Fibroblast of gingiva (primary cell): Measurements from ENCODE around the gene OR2T1.
"Not testable (repeated sequence)": the region's sequence is repeated elsewhere in the genome, so short reads cannot be mapped to it uniquely, and the experiment has no call there.

Experiments used
- DNase-seq: peaks from one replicate; pipeline ENCODE4 v3.0.0-alpha.2; 2011; ENCODE audit warnings: low read depth

OR2T1 gene

GRCh38 chr1:248436303-248436702 is 33.5 kb downstream of the OR2T1 start:
- not testable (repeated sequence) for DNase-seq

DNA sequence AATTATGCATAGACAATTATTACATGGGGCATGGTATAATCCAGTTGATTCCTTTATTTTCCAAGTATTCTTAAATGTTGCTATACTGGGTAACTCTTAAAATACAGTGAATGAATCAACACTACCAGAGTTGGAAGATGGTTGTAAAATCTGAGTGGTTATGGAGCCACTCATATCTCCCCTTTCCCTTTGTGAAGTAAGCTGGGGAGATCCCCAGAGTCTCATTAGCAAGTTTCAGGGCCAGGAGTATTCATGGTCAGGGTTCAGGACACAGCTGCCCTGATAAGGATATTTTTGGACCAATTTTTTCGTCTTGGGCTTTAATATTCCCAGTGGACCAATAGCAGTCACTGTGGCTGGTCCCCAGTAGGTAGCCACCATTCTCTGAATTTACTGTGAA is 35.8 kb downstream of the OR2T1 start:
- DNase-seq: not testable (repeated sequence)

- not testable (repeated sequence) for DNase-seq
Measured at GRCh38 chr1:248439283-248439682, 36.4 kb downstream of the OR2T1 start.

DNA sequence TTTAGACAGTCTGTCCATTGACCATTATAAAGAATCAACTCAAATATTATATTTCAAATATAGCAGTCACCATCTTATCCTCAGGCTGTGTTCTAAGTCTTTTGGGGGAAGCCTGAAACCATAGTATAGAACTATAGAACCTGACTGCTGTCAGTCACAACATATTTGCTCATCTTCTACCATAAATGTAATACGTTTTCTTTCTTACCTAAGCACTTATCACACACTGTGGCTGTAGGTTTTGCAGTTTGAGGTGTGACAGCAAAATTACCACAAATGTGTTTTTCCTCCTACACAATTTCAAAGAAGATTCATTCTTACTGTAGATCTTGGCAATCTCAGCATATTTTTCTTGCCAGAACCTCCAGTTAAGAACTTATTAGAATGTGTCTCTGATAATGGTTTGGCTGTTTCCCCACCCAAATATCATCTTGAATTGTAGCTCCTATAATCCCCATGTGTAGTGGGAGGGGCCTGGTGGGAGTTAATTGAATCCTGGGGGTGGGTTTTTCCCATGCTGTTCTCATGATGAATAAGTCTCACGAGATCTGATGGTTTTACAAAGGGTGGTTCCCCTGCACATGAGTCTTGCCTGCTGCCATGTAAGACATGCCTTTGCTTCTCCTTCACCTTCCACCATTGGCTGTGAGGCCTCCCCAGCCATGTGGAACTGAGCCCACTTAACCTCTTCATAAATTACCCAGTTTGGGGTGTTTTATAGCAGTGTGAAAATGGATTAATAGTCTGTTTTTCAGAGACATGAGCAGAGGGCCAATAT is 39.8 kb downstream of the OR2T1 start:
- DNase-seq: not testable (repeated sequence)

DNA sequence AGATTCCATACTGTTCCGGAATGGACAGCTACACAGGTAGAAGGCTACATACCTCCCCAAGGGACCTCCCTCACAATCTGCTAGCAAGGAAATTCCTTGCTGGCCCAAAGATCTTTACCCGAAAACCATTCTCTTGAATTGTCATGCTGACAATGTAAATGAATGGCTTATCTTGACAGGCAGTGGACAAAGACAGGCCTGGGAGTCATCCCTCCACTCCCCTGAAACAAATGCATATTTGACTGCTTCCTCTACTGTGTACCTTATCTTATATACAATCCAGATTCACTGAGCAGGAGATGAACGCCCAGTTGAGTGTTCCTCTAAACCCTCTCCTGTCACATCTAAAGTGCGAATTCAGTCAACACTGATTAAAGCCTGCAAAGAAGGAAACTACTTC is 41.8 kb downstream of the OR2T1 start:
- not testable (repeated sequence) for DNase-seq

- DNase-seq: not testable (repeated sequence)
Measured at GRCh38 chr1:248445399-248445798, 42.6 kb downstream of the OR2T1 start, which contains the start of gene OR2T2. Gene OR2T2, plus strand, starts transcription at chr1:248445637. Its CDS starts 7,161 bp downstream, at chr1:248452798.

- not testable (repeated sequence) for DNase-seq
Measured at GRCh38 chr1:248448409-248449074, 45.7 kb downstream of the OR2T1 start.

DNA sequence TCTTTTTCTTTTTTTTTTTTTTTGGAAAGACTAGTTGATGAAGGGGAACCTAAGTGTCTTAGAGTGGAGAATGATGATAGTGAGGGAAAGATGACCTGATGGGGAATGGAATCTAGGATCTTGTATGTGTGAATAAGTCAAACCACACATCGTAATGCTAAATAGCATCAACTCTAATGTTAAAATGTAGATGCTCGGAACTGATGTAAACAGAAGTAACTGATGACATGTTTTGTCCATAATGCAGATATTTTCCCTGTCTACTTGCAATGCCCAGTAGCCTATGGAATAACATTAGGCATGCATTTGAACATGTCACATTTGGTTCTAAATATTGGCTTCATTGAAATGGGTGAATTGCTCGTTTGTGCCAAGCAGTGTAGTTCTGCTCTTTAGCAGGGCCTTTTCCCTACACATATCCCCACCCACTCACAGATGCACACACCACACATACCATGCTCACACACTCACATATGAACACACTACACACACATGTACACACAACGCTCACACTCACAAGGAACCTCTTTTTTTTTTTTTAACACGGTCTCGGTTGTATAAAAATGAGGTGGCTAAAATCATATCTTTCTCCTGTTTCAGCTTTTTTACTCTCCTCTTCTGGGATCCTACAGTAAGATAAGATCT is 47.1 kb downstream of the OR2T1 start:
- DNase-seq: not testable (repeated sequence)

- not testable (repeated sequence) for DNase-seq
Measured at GRCh38 chr1:248450466-248451145, 47.8 kb downstream of the OR2T1 start.

- DNase-seq: not testable (repeated sequence)
Measured at GRCh38 chr1:248453619-248454018, 50.8 kb downstream of the OR2T1 start.

- DNase-seq: not testable (repeated sequence)
Measured at GRCh38 chr1:248455045-248455444, 52.2 kb downstream of the OR2T1 start.

DNA sequence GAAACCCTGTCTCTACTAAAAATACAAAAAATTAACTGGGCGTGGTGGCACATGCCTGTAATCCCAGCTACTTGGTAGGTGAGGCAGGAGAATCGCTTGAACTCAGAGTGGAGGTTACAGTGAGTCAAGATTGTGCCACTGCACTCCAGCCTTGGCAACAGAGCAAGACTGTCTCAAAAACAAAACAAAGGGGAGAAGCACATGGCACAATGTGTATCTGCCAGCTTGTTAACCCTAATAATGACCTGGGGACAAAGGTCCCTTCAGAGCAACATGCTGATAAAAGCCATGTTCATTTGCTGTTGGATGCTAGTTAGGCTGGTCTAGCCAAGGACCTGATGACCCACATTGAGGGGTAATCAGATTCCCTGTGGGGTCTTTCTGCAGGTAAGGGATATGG is 53.8 kb downstream of the OR2T1 start:
- not testable (repeated sequence) for DNase-seq
